ENCODE data around the gene PGM2L1. TPM values are rescaled to one million over a fixed set of nuclear protein-coding genes. Genes with fewer than 3 reads are reported as not detected.

Gene PGM2L1
- total RNA-seq, 2 donors from 2014 or later = 3.6 to 4.3 TPM

DNA sequence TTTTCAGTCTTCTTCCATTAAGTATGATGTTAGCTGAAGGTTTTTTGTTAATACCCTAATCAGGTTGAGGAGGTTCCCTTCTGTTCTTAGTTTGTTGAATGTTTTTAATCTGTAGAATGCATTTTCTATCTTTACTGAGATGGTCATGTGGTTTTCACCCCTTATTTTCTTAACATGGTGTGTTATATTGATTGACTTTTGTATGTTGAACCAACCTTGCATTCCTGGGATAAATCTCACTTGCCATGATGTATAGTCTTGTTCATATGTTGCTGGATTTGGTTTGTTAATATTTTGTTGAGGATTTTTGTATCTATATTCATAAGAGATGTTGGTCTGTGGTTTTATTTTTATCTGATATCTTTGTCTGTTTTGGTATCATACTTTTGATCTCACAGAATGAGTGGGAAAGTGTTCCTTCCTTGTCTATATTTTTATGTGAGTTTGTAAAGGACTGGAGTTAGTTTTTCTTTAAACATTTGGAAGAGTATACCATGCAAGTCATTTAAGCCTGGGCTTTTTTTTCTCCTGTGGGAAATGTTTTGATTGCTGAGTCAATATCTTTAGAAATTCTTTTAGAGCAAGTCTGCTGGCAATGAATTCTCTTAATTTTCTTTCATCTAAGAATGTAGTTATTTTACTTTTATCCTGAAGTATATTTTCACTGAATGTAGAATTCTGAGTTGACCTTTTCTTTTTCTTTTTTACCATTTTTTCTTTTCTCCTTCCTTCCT is 81.3 kb downstream of the PGM2L1 start:
- Histone ChIP-seq H3K36me3 (no peaks in the 10 kb centered on the region), H3K9me3 (no peaks in the 10 kb centered on the region), H3K4me3 (no peak overlapping the region), H3K27me3 (replicated peaks; ENCODE audit: insufficient read depth) (no peaks in the 10 kb centered on the region), H3K4me1 (replicated peaks) (no peaks in the 10 kb centered on the region), H3K27ac (no peak overlapping the region)
- intact Hi-C loops (cut with DNase I) = no loop called here
- no peak for DNase-seq (ENCODE audit: low spot score)
- TF ChIP-seq POLR2AphosphoS5 (IDR thresholded peaks at IDR 0.05) (no peak), POLR2A (IDR thresholded peaks at IDR 0.05) (no peak)
- TF ChIP-seq, protein P1, sequence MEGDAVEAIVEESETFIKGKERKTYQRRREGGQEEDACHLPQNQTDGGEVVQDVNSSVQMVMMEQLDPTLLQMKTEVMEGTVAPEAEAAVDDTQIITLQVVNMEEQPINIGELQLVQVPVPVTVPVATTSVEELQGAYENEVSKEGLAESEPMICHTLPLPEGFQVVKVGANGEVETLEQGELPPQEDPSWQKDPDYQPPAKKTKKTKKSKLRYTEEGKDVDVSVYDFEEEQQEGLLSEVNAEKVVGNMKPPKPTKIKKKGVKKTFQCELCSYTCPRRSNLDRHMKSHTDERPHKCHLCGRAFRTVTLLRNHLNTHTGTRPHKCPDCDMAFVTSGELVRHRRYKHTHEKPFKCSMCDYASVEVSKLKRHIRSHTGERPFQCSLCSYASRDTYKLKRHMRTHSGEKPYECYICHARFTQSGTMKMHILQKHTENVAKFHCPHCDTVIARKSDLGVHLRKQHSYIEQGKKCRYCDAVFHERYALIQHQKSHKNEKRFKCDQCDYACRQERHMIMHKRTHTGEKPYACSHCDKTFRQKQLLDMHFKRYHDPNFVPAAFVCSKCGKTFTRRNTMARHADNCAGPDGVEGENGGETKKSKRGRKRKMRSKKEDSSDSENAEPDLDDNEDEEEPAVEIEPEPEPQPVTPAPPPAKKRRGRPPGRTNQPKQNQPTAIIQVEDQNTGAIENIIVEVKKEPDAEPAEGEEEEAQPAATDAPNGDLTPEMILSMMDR (IDR thresholded peaks at IDR 0.05) = no peak

DNA sequence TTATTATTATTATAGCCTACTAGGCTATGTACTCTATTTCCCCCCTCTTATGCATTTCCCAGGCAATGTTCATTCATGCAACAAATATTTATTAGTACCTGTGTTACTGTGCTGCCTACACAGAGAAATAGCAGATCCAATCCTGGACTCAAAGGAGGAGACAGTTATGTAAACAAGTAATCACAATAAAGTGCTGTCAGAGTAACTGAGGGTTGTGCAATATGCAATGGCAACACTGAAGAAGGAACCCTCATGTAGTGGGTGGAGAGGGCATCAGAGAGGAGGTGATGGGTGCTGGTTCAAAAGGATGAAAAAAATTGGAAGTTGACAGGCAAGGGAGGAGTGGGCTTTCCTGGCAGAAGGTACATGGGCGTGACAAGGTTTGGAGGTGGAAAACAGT is 85.9 kb downstream of the PGM2L1 start:
- Histone ChIP-seq H3K36me3 (no peaks in the 10 kb centered on the region), H3K27me3 (replicated peaks; ENCODE audit: insufficient read depth) (no peaks in the 10 kb centered on the region), H3K4me3 (no peak overlapping the region), H3K4me1 (replicated peaks) (no peaks in the 10 kb centered on the region), H3K9me3 (no peaks in the 10 kb centered on the region), H3K27ac (no peak overlapping the region)
- intact Hi-C loops (cut with DNase I) = no loop called here
- DNase-seq (ENCODE audit: low spot score) = no peak
- WGBS = 90% methylated on average over 1 of the region's 1 CpG
- TF ChIP-seq POLR2A (IDR thresholded peaks at IDR 0.05) = no peak
- TF ChIP-seq, protein P1 (IDR thresholded peaks at IDR 0.05) = no peak
- TF ChIP-seq POLR2AphosphoS5 (IDR thresholded peaks at IDR 0.05) = no peak

DNA sequence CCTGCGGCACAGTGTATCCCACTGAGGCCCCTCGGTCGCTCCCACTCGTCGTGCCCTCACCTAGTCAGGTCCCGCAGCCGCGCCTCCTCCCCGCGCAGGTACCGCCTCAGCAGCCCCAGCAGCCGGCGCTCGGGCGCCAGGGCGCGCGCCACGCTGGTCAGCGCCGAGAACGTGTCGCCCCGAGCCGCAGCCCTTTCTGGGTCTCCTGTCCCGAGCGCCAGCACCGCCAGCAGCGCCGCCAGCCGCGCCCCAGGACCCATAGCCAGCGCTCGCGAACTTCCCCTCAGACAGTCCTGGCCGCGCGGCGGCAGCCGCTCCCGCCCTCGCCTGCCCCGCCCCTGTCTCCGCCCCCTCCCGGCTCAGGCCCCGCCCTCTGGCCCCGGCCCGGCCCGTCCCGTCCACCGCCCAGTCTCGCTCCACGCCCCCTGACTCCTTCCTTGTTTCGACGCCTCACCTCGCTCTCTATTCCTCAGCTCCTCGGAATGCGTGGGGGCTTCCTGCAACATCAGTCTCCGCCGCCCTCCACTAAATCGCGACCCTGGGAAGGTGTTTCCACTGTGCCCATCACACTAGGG is 86.8 kb downstream of the PGM2L1 start, which contains the start of gene P4HA3:
Gene P4HA3 (minus strand): TSS at position 289 of the 575 bp plus-strand sequence. CDS start 29 bp downstream, at position 260.
- DNase-seq (ENCODE audit: low spot score) = peak; percentile 44

DNA sequence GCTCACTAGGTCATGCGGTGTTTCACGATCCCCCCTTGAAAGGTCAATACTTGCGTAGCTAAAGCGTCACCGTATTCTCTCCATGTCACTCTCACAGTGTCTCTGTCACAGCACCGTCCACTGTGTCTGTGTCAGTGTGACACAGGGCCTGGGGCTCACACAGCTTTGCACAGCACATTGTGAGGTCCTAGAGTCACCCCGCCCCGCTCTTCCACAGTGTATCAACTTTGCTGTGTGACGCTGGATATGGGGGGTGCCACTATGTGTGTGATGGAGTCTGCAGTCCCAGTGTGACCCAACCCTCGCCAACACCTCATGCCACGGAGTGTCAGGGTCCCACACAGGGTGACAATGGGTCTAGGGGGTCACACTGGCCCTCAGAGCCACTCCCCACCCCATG is 87.4 kb downstream of the PGM2L1 start:
- H3K27ac ChIP-seq = no peak overlapping the region
- H3K27me3 ChIP-seq (replicated peaks; ENCODE audit: insufficient read depth) = no peaks in the 10 kb centered on the region
- 64% methylated on average over 8 of the region's 11 CpGs for WGBS

More for the DNA sequence above, 86.8 kb downstream of the PGM2L1 start, which contains the start of gene P4HA3:
- H3K36me3 ChIP-seq = no peaks in the 10 kb centered on the region
- intact Hi-C loops (cut with DNase I) = no loop called here
- no peaks in the 10 kb centered on the region for H3K9me3 ChIP-seq
- H3K27me3 ChIP-seq (replicated peaks; ENCODE audit: insufficient read depth) = no peaks in the 10 kb centered on the region
- peak within 1 kb of the TSS; percentile 42 to 44 for H3K4me3 ChIP-seq
- H3K27ac ChIP-seq = no peak within 1 kb of the TSS
- 8% methylated on average over 28 of the region's 62 CpGs for WGBS
- TF ChIP-seq, protein P1 (IDR thresholded peaks at IDR 0.05) = peak in 1 of 4 experiments; percentile 11
- TF ChIP-seq POLR2AphosphoS5 (IDR thresholded peaks at IDR 0.05) = no peak
- TF ChIP-seq POLR2A (IDR thresholded peaks at IDR 0.05) = no peak
- no peaks in the 10 kb centered on the region for H3K4me1 ChIP-seq (replicated peaks)

More for the DNA sequence above, 87.4 kb downstream of the PGM2L1 start:
- Histone ChIP-seq H3K9me3 (no peaks in the 10 kb centered on the region), H3K4me3 (peak overlapping the region; percentile 42 to 44), H3K4me1 (replicated peaks) (no peaks in the 10 kb centered on the region), H3K36me3 (no peaks in the 10 kb centered on the region)
- DNase-seq (ENCODE audit: low spot score) = no peak
- intact Hi-C loops (cut with DNase I) = no loop called here
- TF ChIP-seq POLR2AphosphoS5 (IDR thresholded peaks at IDR 0.05) = no peak
- TF ChIP-seq POLR2A (IDR thresholded peaks at IDR 0.05) = no peak
- TF ChIP-seq, protein P1 (IDR thresholded peaks at IDR 0.05) = no peak

Measured in prostate gland (tissue), 2 donors.